GM12864 (cell line): Measurements from ENCODE around the gene POU2F3.

ENCODE experiments used
- DNase-seq: peaks from one replicate; pipeline ENCODE4 v3.0.0-alpha.2; 2011; ENCODE audit warnings: low read depth
- H3K4me3 ChIP-seq: 2 replicates; pipeline ENCODE4 v1.5.1; 2011; ENCODE audit warnings: mild to moderate bottlenecking, low read depth, low read length, control low read depth
- TF ChIP-seq, protein P1 (sequence below): IDR thresholded peaks from 2 replicates; pipeline ENCODE4 v1.5.1; 2011; ENCODE audit warnings: low read depth, mild to moderate bottlenecking, moderate library complexity, low read length, control low read depth, inconsistent platforms; ENCODE audit errors: missing control alignments

Gene POU2F3

DNA sequence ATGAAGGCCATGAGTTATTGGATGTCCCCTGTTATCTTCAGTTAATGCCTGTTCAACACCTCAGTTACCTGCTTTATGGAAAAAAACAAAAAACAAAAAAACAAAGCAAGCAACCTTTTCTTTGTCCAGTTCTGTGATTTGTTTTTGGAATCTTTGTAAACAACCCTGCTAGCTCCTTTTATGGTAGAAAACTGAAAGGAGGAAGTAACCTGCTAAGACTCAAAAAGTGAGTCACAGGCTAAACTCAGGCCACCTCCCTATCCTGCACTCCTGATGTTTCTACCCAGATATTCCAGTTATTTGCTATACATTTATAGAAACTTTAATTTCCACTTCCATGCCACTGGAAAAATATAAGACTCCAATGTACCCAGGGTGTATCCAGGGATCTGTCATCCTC is 64.6 kb downstream of the POU2F3 start:
- no peak for DNase-seq
- TF ChIP-seq, protein P1, sequence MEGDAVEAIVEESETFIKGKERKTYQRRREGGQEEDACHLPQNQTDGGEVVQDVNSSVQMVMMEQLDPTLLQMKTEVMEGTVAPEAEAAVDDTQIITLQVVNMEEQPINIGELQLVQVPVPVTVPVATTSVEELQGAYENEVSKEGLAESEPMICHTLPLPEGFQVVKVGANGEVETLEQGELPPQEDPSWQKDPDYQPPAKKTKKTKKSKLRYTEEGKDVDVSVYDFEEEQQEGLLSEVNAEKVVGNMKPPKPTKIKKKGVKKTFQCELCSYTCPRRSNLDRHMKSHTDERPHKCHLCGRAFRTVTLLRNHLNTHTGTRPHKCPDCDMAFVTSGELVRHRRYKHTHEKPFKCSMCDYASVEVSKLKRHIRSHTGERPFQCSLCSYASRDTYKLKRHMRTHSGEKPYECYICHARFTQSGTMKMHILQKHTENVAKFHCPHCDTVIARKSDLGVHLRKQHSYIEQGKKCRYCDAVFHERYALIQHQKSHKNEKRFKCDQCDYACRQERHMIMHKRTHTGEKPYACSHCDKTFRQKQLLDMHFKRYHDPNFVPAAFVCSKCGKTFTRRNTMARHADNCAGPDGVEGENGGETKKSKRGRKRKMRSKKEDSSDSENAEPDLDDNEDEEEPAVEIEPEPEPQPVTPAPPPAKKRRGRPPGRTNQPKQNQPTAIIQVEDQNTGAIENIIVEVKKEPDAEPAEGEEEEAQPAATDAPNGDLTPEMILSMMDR: no peak
- no peak overlapping the region for H3K4me3 ChIP-seq

- no peak for DNase-seq
- TF ChIP-seq, protein P1: no peak
- H3K4me3 ChIP-seq: no peak overlapping the region
Observed at GRCh38 chr11:120305286-120305685, 65.3 kb downstream of the POU2F3 start.

DNA sequence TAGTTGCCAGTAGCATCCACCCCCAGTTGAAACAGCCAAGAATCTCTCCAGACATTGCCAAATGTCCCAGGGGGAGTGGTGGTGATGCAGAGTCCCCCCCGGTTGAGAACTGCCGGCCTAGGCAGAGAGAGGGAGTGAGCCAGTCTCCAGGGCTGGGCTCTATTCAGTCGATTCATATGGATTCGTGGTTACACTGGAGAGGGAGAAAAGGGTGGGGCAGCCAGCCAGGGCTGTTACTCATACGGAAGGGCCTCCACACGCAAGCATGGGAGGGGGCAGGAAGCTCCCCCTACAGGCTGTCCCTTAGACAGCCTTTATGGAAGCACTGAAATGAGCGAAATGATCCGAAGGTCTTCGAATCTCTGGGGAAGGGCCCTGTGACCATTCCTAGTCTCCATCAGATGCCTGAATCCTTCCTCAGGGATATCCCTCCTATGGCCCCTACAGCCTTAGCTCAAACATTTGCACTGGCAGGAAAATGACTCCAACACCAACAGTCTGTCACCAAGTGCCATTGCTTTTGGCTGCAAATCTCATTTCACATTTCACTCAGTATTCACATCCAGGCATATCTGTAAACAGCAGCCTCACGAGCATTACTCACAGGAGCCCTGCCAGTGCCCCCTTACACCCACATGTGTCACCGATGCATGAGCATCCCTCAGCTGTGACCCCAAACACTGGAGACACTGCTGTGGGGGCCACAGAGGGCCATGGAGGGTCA is 66.7 kb downstream of the POU2F3 start:
- DNase-seq: no peak
- TF ChIP-seq, protein P1: no peak
- no peak overlapping the region for H3K4me3 ChIP-seq

DNA sequence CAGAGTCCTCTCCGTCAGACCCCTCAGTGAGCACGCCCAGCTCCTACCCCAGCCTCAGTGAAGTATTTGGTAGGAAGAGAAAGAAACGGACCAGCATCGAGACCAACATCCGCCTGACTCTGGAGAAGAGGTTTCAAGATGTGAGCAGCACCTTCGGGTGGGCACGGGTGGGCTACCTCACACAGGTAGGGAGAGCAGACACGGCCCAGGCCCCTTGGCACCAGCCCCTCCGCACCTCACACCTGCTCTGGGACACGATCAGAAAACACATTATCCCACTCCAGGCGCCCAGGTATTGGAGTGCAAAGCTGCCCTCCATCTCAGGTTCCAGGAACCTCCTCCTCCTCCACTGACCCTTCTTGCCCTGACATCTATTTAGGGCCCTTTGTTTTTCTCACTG is 67.5 kb downstream of the POU2F3 start:
- H3K4me3 ChIP-seq: no peak overlapping the region
- TF ChIP-seq, protein P1: no peak
- DNase-seq: no peak

GRCh38 chr11:120308081-120308480 is 68.1 kb downstream of the POU2F3 start:
- DNase-seq: no peak
- no peak overlapping the region for H3K4me3 ChIP-seq
- TF ChIP-seq, protein P1: no peak

- H3K4me3 ChIP-seq: no peak overlapping the region
- TF ChIP-seq, protein P1: no peak
- DNase-seq: no peak
Observed at GRCh38 chr11:120310870-120311269, 70.9 kb downstream of the POU2F3 start.

DNA sequence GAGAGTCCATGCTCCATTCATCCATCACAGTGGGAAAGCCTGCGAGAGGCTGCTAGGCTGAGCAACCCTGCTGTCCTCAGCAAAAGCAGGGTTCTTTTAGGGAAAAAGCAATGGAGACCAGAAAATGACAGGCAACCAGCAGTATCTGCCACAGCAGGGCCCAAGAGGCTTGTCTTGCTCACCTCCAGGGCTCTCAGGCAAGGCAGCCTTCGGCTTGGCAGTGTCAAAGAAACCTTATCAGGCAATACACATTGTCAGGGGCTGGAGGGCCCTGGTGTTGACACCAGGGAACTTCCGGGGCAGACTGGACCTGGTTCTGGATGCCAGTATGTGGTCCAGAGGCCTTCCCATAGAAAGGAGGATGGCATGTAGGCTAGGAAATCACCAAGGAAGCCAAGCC is 74.9 kb downstream of the POU2F3 start:
- H3K4me3 ChIP-seq: no peak overlapping the region
- TF ChIP-seq, protein P1: no peak
- DNase-seq: no peak
